ENCODE data around the gene MUC4. TPM values are rescaled to one million over a fixed set of nuclear protein-coding genes. Genes with fewer than 3 reads are reported as not detected.

The MUC4 gene
- total and polyA plus RNA-seq, 2 of the 4 experiments (the other 2 are of a cell fraction), result not detected

GRCh38 chr3:195768414-195768813 is 43.3 kb downstream of the MUC4 start:
- no peak for ATAC-seq (ENCODE audit: low read depth)
- POLR2A ChIA-PET (ENCODE audit: unreplicated experiment), result no interaction called here
- WGBS, 2 experiments (ENCODE audit: extremely low coverage in 2 of 2, insufficient read length in 1 of 2), result 35% methylated on average over 4 of the region's 6 CpGs; no CpG with 5 or more reads in 1 of the 2 experiments
- Histone ChIP-seq H2AK9ac (replicated peaks; ENCODE audit: low read depth, low read length, poor library complexity) (no peak overlapping the region), H3K36me3 (ENCODE audit: control insufficient read depth, insufficient read depth, low read length) (no peaks in the 10 kb centered on the region), H3K18ac (ENCODE audit: low read depth, low read length) (no peak overlapping the region), H2BK120ac (ENCODE audit: low read depth, low read length) (no peak overlapping the region), H3K9me3 (ENCODE audit: control insufficient read depth, insufficient read depth, low read length) (peaks cover 3% of the 10 kb centered on the region; the same call in 1 of the 2 replicates), H3K14ac (replicated peaks; ENCODE audit: low read depth, low read length) (no peak overlapping the region), H4K91ac (ENCODE audit: insufficient read depth, low read depth, low read length) (no peak overlapping the region), H2BK15ac (ENCODE audit: low read depth, low read length) (no peak overlapping the region), H4K5ac (ENCODE audit: low read depth, low read length) (no peak overlapping the region), H3K4ac (ENCODE audit: low read depth, low read length) (no peak overlapping the region), H2BK5ac (ENCODE audit: low read depth, low read length, poor library complexity, severe bottlenecking) (no peak overlapping the region), H3K4me1 (ENCODE audit: control insufficient read depth, insufficient read depth, low read length) (no peaks in the 10 kb centered on the region), H3K27me3 (ENCODE audit: control insufficient read depth, insufficient read depth, low read length) (peaks cover 17% of the 10 kb centered on the region; the same call in 1 of the 2 replicates), H3K4me2 (ENCODE audit: low read depth, low read length) (no peak overlapping the region), H3K56ac (ENCODE audit: extremely low read depth, insufficient read depth, low read length) (no peak overlapping the region), H3K23ac (ENCODE audit: low read depth, low read length) (no peak overlapping the region), H3K9ac (ENCODE audit: low read depth, low read length) (no peak overlapping the region), H3K9me1 (ENCODE audit: insufficient read depth, low read length) (no peaks in the 10 kb centered on the region), H2AK5ac (ENCODE audit: low read depth, low read length) (no peak overlapping the region), H3K4me3 (ENCODE audit: insufficient read depth, low read depth, low read length) (no peak overlapping the region), H3K27ac (ENCODE audit: insufficient read depth, low read length) (no peak overlapping the region), H2BK20ac (ENCODE audit: low read depth, low read length) (no peak overlapping the region), H4K20me1 (ENCODE audit: insufficient read depth, low read length) (no peaks in the 10 kb centered on the region), H3K79me1 (ENCODE audit: low read depth in 1 of 2, low read length in 2 of 2) (no peaks in the 10 kb centered on the region), H2AFZ (replicated peaks; ENCODE audit: low read length, poor library complexity) (no peak overlapping the region), H4K8ac (ENCODE audit: low read depth in 2 of 2, low read length in 2 of 2) (no peak overlapping the region)
- in situ Hi-C loops (cut with MboI; ENCODE audit: low sequenced_read_pairs) (no loop called here), dilution Hi-C loops (cut with HindIII; ENCODE audit: low sequenced_read_pairs, unreplicated experiment) (no loop called here), intact Hi-C loops (cut with micrococcal nuclease) (no loop called here)
- BruUV-seq (replicated peaks), result no TSS peak
- TF ChIP-seq BHLHE40 (IDR thresholded peaks at IDR 0.05; ENCODE audit: low read depth, low read length), result no peak
- TF ChIP-seq SMC3 (IDR thresholded peaks at IDR 0.05; ENCODE audit: low read depth, low read length), result no peak
- no peak for TF ChIP-seq MAFK (IDR thresholded peaks at IDR 0.05; ENCODE audit: low read depth, low read length)
- TF ChIP-seq CEBPB (IDR thresholded peaks at IDR 0.05; ENCODE audit: low read depth, low read length), result no peak
- TF ChIP-seq RAD21 (IDR thresholded peaks at IDR 0.05; ENCODE audit: low read length), result no peak
- TF ChIP-seq CTCF (conservative IDR thresholded peaks at IDR 0.05; ENCODE audit: low read depth, low read length), result no peak
- TF ChIP-seq NFE2L2 (IDR thresholded peaks at IDR 0.05; ENCODE audit: low read depth, low read length), result no peak
- TF ChIP-seq CHD1 (IDR thresholded peaks at IDR 0.05; ENCODE audit: low read depth, low read length), result no peak
- TF ChIP-seq RFX5 (IDR thresholded peaks at IDR 0.05; ENCODE audit: low read depth, low read length), result no peak
- no peak for TF ChIP-seq RCOR1 (IDR thresholded peaks at IDR 0.05; ENCODE audit: insufficient replicate concordance, low read length)
- no peak for TF ChIP-seq ELK1 (IDR thresholded peaks at IDR 0.05; ENCODE audit: borderline replicate concordance, low read depth, low read length)
- TF ChIP-seq FOS (IDR thresholded peaks at IDR 0.05; ENCODE audit: low read depth, low read length), result no peak
- no peak for TF ChIP-seq MAZ (IDR thresholded peaks at IDR 0.05; ENCODE audit: borderline replicate concordance, low read depth, low read length)
- no peak for TF ChIP-seq POLR2A (IDR thresholded peaks at IDR 0.05; ENCODE audit: low read depth, low read length)
- TF ChIP-seq MXI1 (IDR thresholded peaks at IDR 0.05; ENCODE audit: borderline replicate concordance, low read depth, low read length), result no peak
- no peak for TF ChIP-seq USF2 (IDR thresholded peaks at IDR 0.05; ENCODE audit: low read depth, low read length)
- no peak for DNase-seq
- CTCF ChIA-PET, result no interaction called here

Measured in IMR-90 (cell line).